RWPE2 (cell line): Measurements from ENCODE around the gene PLEKHG4.

Experiments
- ATAC-seq: fragments of 200-7000 bp; cut with Tn5 transposase; 3 replicates; pipeline ENCODE4 v1.9.1; 2021; ENCODE audit warnings: low read depth
- DNase-seq: peaks from one replicate; pipeline ENCODE4 v3.0.0-alpha.2; 2020; ENCODE audit warnings: low spot score
- H3K27ac ChIP-seq: fragments of 450-650 bp; 2 replicates; pipeline ENCODE4 v1.5.1; 2017; ENCODE audit warnings: mild to moderate bottlenecking; ENCODE audit not compliant: poor library complexity, severe bottlenecking
- H3K27me3 ChIP-seq: fragments of 250-450 bp; sonication (Bioruptor Pico); 2 replicates; pipeline ENCODE4 v1.5.1; 2021; ENCODE audit warnings: mild to moderate bottlenecking, moderate library complexity; ENCODE audit not compliant: insufficient read depth, poor library complexity, severe bottlenecking
- H3K36me3 ChIP-seq: fragments of 250-450 bp; sonication (Bioruptor Pico); 2 replicates; pipeline ENCODE4 v1.5.1; 2020; ENCODE audit warnings: low read depth, mild to moderate bottlenecking, moderate library complexity
- H3K4me1 ChIP-seq: fragments of 250-450 bp; sonication (Bioruptor Pico); 2 replicates; pipeline ENCODE4 v1.5.1; 2021; ENCODE audit warnings: mild to moderate bottlenecking, moderate library complexity; ENCODE audit not compliant: insufficient read depth, poor library complexity, severe bottlenecking
- H3K4me3 ChIP-seq: fragments of 250-450 bp; sonication (Bioruptor Pico); 2 replicates; pipeline ENCODE4 v1.5.1; 2021; ENCODE audit warnings: mild to moderate bottlenecking, moderate library complexity; ENCODE audit not compliant: severe bottlenecking
- H3K9me3 ChIP-seq: fragments of 250-450 bp; sonication (Bioruptor Pico); 2 replicates; pipeline ENCODE4 v1.5.1; 2021; ENCODE audit warnings: mild to moderate bottlenecking, moderate library complexity; ENCODE audit not compliant: severe bottlenecking
- TF ChIP-seq, protein P1 (sequence below): fragments of 450-650 bp; IDR thresholded peaks from one replicate; pipeline ENCODE4 v1.5.1; 2017; ENCODE audit warnings: mild to moderate bottlenecking, moderate library complexity; ENCODE audit not compliant: poor library complexity, severe bottlenecking

Gene PLEKHG4

DNA sequence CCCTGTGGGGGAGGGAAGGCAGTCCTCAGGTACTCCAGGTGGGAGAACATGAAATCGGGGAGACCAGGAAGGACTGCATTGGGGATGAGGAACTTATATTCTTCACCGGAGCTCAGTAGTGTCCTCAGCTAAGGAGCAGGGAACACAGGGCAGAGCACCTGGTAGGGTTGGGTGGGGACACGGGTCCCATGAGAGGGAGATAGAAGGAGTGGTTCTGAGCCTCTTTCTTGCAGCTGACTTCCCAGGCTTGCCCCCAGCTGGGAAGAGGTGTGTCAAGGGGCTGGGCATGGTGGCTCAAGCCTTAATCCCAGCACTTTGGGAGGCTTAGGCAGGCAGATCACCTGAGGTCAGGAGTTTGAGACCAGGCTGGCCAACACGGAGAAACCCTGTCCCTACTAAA is 34.1 kb upstream of the PLEKHG4 start:
- Histone ChIP-seq H3K36me3 (peaks cover 14% of the 10 kb centered on the region), H3K27me3 (no peaks in the 10 kb centered on the region), H3K27ac (peak overlapping the region; percentile 92), H3K4me3 (no peak overlapping the region), H3K4me1 (peaks cover 62% of the 10 kb centered on the region), H3K9me3 (no peaks in the 10 kb centered on the region)
- TF ChIP-seq, protein P1, sequence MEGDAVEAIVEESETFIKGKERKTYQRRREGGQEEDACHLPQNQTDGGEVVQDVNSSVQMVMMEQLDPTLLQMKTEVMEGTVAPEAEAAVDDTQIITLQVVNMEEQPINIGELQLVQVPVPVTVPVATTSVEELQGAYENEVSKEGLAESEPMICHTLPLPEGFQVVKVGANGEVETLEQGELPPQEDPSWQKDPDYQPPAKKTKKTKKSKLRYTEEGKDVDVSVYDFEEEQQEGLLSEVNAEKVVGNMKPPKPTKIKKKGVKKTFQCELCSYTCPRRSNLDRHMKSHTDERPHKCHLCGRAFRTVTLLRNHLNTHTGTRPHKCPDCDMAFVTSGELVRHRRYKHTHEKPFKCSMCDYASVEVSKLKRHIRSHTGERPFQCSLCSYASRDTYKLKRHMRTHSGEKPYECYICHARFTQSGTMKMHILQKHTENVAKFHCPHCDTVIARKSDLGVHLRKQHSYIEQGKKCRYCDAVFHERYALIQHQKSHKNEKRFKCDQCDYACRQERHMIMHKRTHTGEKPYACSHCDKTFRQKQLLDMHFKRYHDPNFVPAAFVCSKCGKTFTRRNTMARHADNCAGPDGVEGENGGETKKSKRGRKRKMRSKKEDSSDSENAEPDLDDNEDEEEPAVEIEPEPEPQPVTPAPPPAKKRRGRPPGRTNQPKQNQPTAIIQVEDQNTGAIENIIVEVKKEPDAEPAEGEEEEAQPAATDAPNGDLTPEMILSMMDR: no peak
- ATAC-seq: no peak
- DNase-seq: no peak

- H3K27me3 ChIP-seq: no peaks in the 10 kb centered on the region
- DNase-seq: no peak
- H3K36me3 ChIP-seq: peaks cover 9% of the 10 kb centered on the region
- H3K4me3 ChIP-seq: peak overlapping the region; percentile 56
- H3K27ac ChIP-seq: peak overlapping the region; percentile 92
- ATAC-seq: no peak
- peaks cover 57% of the 10 kb centered on the region for H3K4me1 ChIP-seq
- H3K9me3 ChIP-seq: no peaks in the 10 kb centered on the region
- TF ChIP-seq, protein P1: no peak
Observed at GRCh38 chr16:67245674-67246080, 33.7 kb upstream of the PLEKHG4 start.

DNA sequence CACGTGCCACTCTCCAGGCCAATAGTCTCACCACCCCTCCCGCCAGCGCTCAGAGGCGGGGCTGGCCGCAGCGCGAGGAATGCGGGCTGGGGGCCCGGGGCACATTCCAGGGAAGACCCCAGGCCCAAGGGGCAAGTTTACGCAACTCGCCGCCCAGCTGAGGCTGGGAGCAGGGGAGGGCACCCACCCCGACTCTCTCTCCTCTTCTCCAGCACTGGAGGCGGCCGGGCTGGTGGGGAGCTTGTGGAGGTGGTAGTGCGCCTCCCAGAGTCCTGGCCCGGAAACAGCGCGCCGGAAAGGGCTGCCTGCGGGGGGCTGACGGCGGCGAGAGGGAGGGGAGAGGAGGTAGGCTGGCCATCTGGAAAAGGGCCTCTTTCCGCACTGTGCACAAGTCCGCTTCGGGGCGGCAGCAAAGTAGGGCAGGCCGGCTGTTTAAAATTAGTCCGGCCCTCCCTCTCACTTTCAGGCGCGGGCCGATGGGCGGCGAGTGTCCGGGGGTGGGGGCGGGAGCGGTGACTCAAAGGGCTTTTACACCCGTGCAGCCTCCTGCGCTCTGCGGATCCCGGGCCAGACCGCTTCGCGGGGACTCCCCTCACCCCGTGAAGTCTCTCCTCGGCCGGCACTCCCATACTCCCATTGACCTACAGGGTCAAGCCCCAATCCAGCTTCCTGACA is 33.1 kb upstream of the PLEKHG4 start:
- peak; percentile 28 for ATAC-seq
- H3K4me3 ChIP-seq: peak overlapping the region; percentile 56
- peaks cover 52% of the 10 kb centered on the region for H3K4me1 ChIP-seq
- peaks cover 8% of the 10 kb centered on the region; the same call in 1 of the 2 replicates for H3K36me3 ChIP-seq
- DNase-seq: no peak
- TF ChIP-seq, protein P1: peak; percentile 46
- no peaks in the 10 kb centered on the region for H3K9me3 ChIP-seq
- H3K27ac ChIP-seq: peak overlapping the region; percentile 92
- H3K27me3 ChIP-seq: no peaks in the 10 kb centered on the region

DNA sequence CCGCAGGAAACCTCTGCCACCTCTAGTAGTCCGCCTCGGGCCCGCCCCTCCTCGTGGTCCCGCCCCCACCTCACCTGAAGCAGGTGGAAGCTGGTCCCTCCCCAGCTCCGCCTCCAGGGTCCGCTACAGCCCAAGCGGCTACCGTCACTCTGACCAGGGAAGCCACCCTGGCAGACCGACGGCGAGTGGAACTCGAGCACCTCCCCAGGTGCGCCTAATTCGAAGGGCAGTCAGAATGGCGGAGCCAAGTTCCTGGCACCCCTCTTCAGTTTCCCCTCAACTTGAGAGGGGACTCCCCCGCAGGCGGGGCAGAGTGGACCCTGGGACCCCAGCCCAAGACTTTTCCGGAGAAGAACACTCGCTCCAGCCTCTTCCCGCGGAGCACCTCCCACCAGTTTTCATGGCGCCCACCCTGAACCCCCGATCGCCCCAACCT is 32.6 kb upstream of the PLEKHG4 start:
- Histone ChIP-seq H3K27ac (peak overlapping the region; percentile 92), H3K4me3 (peak overlapping the region; percentile 56), H3K9me3 (no peaks in the 10 kb centered on the region), H3K36me3 (peaks cover 8% of the 10 kb centered on the region; the same call in 1 of the 2 replicates), H3K4me1 (peaks cover 47% of the 10 kb centered on the region), H3K27me3 (no peaks in the 10 kb centered on the region)
- TF ChIP-seq, protein P1: peak; percentile 7
- ATAC-seq (peak; percentile 58), DNase-seq (peak; percentile 98)
